Smooth muscle cell (in vitro differentiated cells): ENCODE measurements around the gene GCK. TPM values are rescaled to one million over a fixed set of nuclear protein-coding genes. Genes with fewer than 3 reads are reported as not detected.

Experiments used
- DNase-seq: peaks from one replicate; lab custom pipeline; 2025; ENCODE audit not compliant: unreplicated experiment; lab: John Stamatoyannopoulos, UW
- H2AFZ ChIP-seq: fragments of 200-600 bp; sonication (generic); 2 replicates; pipeline ENCODE4 v1.6.0; 2016; ENCODE audit warnings: antibody characterized with exemption, low read depth, mild to moderate bottlenecking
- H3F3A ChIP-seq: fragments of 200-600 bp; sonication (generic); 2 replicates; pipeline ENCODE4 v1.6.0; 2017; ENCODE audit warnings: antibody characterized with exemption, low read depth
- H3K27ac ChIP-seq: fragments of 200-600 bp; sonication (generic); 2 replicates; pipeline ENCODE4 v1.5.1; 2016; ENCODE audit warnings: low read depth, mild to moderate bottlenecking
- H3K27me3 ChIP-seq: fragments of 200-600 bp; sonication (generic); 2 replicates; pipeline ENCODE4 v1.6.1; 2016; ENCODE audit warnings: low read depth, mild to moderate bottlenecking
- H3K36me3 ChIP-seq: fragments of 200-600 bp; sonication (generic); 2 replicates; pipeline ENCODE4 v1.5.1; 2016; ENCODE audit warnings: low read depth
- H3K4me1 ChIP-seq: fragments of 200-600 bp; sonication (generic); 2 replicates; pipeline ENCODE4 v1.5.1; 2016; ENCODE audit warnings: low read depth
- H3K4me2 ChIP-seq: fragments of 200-600 bp; sonication (generic); 2 replicates; pipeline ENCODE4 v1.6.0; 2016; ENCODE audit warnings: mild to moderate bottlenecking
- H3K4me3 ChIP-seq: fragments of 200-600 bp; sonication (generic); 2 replicates; pipeline ENCODE4 v1.5.1; 2016; ENCODE audit warnings: mild to moderate bottlenecking
- H3K79me2 ChIP-seq: fragments of 200-600 bp; sonication (generic); 2 replicates; pipeline ENCODE4 v1.6.0; 2016; ENCODE audit warnings: low read depth, mild to moderate bottlenecking
- H3K9ac ChIP-seq: fragments of 200-600 bp; sonication (generic); 2 replicates; pipeline ENCODE4 v1.6.0; 2016; ENCODE audit warnings: low read depth
- H3K9me3 ChIP-seq: fragments of 200-600 bp; sonication (generic); replicated peaks from 2 replicates; pipeline ENCODE4 v1.5.1; 2016; ENCODE audit warnings: low read depth
- H4K20me1 ChIP-seq: fragments of 200-600 bp; sonication (generic); 2 replicates; pipeline ENCODE4 v1.6.0; 2016; ENCODE audit warnings: low read depth
- WGBS: methylation state at CpG from one replicate; pipeline ENCODE4 v1.1.7; 2016; ENCODE audit warnings: low lambda C conversion rate; 5-methylcytosine and 5-hydroxymethylcytosine counted together
- polyA plus RNA-seq: library from polyadenylated mRNA; unstranded; fragments of >200 nt; fragmentation: Nextera tagmentation; extraction: Ambion mirVana; gene quantifications from 2 replicates; pipeline ENCODE4 v1.2.1, GENCODE V29; 2016
- total RNA-seq: library from RNA; depleted of rRNA; stranded (reverse); fragments of >200 nt; gene quantifications from 2 replicates; pipeline ENCODE4 v1.2.3, GENCODE V29; 2014
- TF ChIP-seq, protein P1 (sequence below): fragments of 200-600 bp; sonication (generic); IDR thresholded peaks from 2 replicates; pipeline ENCODE4 v1.5.1; 2017; ENCODE audit warnings: borderline replicate concordance, mild to moderate bottlenecking, antibody characterized with exemption; ENCODE audit not compliant: insufficient read depth, poor library complexity, severe bottlenecking

The GCK gene
- total and polyA plus RNA-seq, 2 experiments from 2014 or later, result 1.6 to 5.5 TPM

DNA sequence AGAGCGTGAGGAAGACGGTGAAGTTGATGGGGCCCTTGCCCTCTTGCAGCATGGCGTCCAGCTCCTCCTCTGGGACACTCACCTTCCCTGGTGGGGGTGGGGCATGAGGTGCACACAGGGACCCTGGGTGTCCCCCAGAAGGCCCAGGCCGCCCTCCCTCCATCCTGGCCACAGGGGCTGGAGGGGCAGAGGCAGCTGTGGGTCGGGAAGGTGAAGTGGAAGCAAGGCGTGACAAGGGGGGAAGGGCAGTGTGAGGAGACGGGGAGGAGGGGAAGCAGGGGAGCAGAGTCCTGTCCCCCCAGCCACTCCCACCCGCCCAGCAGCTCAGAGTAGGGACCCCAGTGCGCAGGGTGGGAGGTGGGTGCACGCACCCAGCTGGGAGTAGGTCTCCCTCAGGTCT, 48.9 kb downstream of the GCK start:
- 98% methylated on average over 9 of the region's 10 CpGs for WGBS
- Histone ChIP-seq H3K27me3 (peaks cover 5% of the 10 kb centered on the region), H3K4me3 (no peak overlapping the region), H3K9ac (no peak overlapping the region), H3K9me3 (no peaks in the 10 kb centered on the region), H3K27ac (no peak overlapping the region), H3K36me3 (no peaks in the 10 kb centered on the region), H3K79me2 (no peaks in the 10 kb centered on the region), H3F3A (no peaks in the 10 kb centered on the region), H3K4me2 (no peak overlapping the region), H3K4me1 (peaks cover 3% of the 10 kb centered on the region), H4K20me1 (no peaks in the 10 kb centered on the region), H2AFZ (no peak overlapping the region)
- TF ChIP-seq, protein P1, sequence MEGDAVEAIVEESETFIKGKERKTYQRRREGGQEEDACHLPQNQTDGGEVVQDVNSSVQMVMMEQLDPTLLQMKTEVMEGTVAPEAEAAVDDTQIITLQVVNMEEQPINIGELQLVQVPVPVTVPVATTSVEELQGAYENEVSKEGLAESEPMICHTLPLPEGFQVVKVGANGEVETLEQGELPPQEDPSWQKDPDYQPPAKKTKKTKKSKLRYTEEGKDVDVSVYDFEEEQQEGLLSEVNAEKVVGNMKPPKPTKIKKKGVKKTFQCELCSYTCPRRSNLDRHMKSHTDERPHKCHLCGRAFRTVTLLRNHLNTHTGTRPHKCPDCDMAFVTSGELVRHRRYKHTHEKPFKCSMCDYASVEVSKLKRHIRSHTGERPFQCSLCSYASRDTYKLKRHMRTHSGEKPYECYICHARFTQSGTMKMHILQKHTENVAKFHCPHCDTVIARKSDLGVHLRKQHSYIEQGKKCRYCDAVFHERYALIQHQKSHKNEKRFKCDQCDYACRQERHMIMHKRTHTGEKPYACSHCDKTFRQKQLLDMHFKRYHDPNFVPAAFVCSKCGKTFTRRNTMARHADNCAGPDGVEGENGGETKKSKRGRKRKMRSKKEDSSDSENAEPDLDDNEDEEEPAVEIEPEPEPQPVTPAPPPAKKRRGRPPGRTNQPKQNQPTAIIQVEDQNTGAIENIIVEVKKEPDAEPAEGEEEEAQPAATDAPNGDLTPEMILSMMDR, result no peak
- no peak for DNase-seq

DNA sequence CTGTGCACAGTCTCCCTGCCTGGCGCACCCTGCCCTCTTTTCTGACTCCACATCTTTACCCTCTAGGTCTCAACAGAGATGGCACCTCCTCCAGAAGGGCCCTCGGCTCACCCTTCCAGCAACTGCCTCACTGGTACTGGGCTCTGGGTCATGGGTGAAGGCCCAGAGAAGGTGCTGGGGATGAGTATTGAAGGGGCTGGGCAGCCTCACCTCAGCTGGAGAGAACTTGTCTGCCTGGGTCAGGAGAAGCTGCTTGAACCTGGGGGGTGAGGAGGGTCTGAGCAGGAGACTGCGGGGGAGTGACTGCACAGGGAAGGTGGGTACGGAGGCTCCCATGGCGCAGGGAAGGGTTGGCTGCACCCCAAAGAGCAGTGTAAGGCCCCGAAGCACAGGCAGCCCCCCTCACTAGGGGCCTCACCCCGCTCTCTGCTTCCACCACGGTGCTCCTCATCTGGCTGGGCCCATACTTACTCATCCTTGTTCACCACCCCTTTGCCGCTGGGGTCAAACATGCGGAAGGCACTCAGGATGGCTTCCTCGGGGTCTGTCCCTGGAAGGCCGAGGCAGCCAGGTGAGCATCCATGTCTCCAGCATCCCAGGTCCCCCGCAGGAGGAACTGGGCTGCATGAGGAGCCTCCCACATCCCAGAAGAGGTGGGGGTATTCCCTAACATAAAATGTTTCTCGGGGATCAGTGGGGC, 49.8 kb downstream of the GCK start:
- Histone ChIP-seq H3K27ac (no peak overlapping the region), H3K36me3 (no peaks in the 10 kb centered on the region), H3F3A (no peaks in the 10 kb centered on the region), H3K9ac (no peak overlapping the region), H3K9me3 (no peaks in the 10 kb centered on the region), H2AFZ (no peak overlapping the region), H3K4me2 (no peak overlapping the region), H4K20me1 (no peaks in the 10 kb centered on the region), H3K27me3 (no peaks in the 10 kb centered on the region), H3K79me2 (no peaks in the 10 kb centered on the region), H3K4me3 (no peak overlapping the region), H3K4me1 (no peaks in the 10 kb centered on the region)
- DNase-seq, result no peak
- WGBS, result 96% methylated on average over 14 of the region's 14 CpGs
- TF ChIP-seq, protein P1, result no peak

DNA sequence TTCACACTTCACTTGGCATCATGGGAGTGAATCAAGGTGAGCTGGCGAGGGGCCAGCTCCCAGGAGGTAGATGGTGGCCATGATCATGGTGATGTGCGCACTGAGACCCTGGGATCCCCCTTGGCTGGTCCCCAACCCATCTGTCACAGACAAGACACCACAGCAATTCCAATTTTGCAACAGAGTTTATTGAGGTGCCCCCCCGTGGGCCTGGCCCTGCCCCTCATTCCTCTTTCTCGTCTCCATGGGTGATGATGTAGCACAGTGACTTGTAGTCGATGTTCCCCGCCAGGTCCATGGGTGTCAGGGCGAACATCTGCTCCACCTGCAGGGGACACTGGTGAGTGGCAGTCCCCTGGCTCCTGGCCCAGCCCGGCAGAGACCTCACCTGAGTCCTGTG, 50.5 kb downstream of the GCK start:
- Histone ChIP-seq H3K9me3 (no peaks in the 10 kb centered on the region), H3K4me3 (no peak overlapping the region), H3K9ac (no peak overlapping the region), H3K4me2 (no peak overlapping the region), H3K27ac (no peak overlapping the region), H2AFZ (no peak overlapping the region), H4K20me1 (no peaks in the 10 kb centered on the region), H3K79me2 (no peaks in the 10 kb centered on the region), H3K4me1 (no peaks in the 10 kb centered on the region), H3K27me3 (no peaks in the 10 kb centered on the region), H3K36me3 (no peaks in the 10 kb centered on the region), H3F3A (no peaks in the 10 kb centered on the region)
- no peak for DNase-seq
- 94% methylated on average over 8 of the region's 8 CpGs for WGBS
- TF ChIP-seq, protein P1, result no peak

DNA sequence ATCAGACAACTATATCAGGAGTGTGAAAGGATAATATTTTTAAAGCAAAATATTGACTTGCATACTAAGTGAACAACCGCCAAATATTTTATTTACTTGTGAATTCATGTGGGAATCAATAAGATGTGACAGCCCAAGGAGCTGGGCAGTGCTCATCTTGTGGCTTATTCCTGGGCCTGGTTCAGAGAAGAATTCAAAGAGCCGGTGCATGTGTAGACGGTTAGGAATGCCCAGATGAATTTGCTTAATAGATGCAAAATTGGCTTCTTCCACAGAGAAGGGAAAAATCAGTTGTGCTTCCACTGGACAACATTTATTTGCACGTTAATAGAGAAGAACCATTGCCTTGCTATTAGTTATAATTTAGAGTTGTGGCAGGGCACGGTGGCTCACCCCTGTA, 52.5 kb downstream of the GCK start:
- no peak overlapping the region for H3K4me2 ChIP-seq
- no peaks in the 10 kb centered on the region for H4K20me1 ChIP-seq
- TF ChIP-seq, protein P1, result no peak

More for the DNA sequence above, 52.5 kb downstream of the GCK start:
- Histone ChIP-seq H2AFZ (no peak overlapping the region), H3K4me3 (no peak overlapping the region), H3K27ac (no peak overlapping the region), H3K9me3 (no peaks in the 10 kb centered on the region), H3F3A (no peaks in the 10 kb centered on the region), H3K9ac (no peak overlapping the region), H3K4me1 (no peaks in the 10 kb centered on the region), H3K27me3 (no peaks in the 10 kb centered on the region), H3K79me2 (no peaks in the 10 kb centered on the region), H3K36me3 (no peaks in the 10 kb centered on the region)
- no peak for DNase-seq
- 85% methylated on average over 5 of the region's 5 CpGs for WGBS
